Endothelial cell of umbilical vein (primary cell): ENCODE measurements around the gene MPDZ. TPM values are rescaled to one million over a fixed set of nuclear protein-coding genes. Genes with fewer than 3 reads are reported as not detected.

Source experiments
- BruUV-seq: library from RNA; stranded (reverse); fragments of 400-500 nt; replicated peaks from 2 replicates; lab custom pipeline; 2021; lab: Mats Ljungman, UMichigan
- CTCF ChIA-PET: fragments of 300-600, 350-600 bp; sonication (Branson Sonifier 250); formaldehyde crosslinking; loops from one replicate; lab custom pipeline; 2021; ENCODE audit warnings: antibody characterized with exemption, inconsistent platforms; lab: Charles Lee
- POLR2A ChIA-PET: fragments of 300-600, 350-600 bp; sonication (Branson Sonifier 250); formaldehyde crosslinking; loops from one replicate; lab custom pipeline; 2021; ENCODE audit warnings: antibody characterized with exemption, inconsistent platforms; lab: Charles Lee
- DNase-seq: peaks from one replicate; pipeline ENCODE4 v3.0.0-alpha.2; 2011; ENCODE audit warnings: low read depth, low spot score
- FAIRE-seq: peaks from 2 replicates; lab custom pipeline; 2011; peaks lifted over from hg19 to GRCh38; lab: Jason Lieb, UNC
- H2AFZ ChIP-seq: 2 replicates; pipeline ENCODE4 v1.6.0; 2012; ENCODE audit warnings: low read depth, low read length, control low read depth, inconsistent platforms
- H3K27ac ChIP-seq: 2 replicates; pipeline ENCODE4 v1.5.1; 2011; ENCODE audit warnings: low read depth, mild to moderate bottlenecking, control low read depth, low read length, moderate library complexity; ENCODE audit not compliant: insufficient read depth
- H3K27me3 ChIP-seq, 2 experiments: 2 replicates each; pipeline versions ENCODE4 v1.6.0 to v1.6.1; 2011; ENCODE audit warnings: low read length in 2 of 2, mixed read lengths in 1 of 2; ENCODE audit not compliant: control insufficient read depth in 2 of 2, insufficient read depth in 2 of 2
- H3K36me3 ChIP-seq, 2 experiments: 2 replicates in 1 of 2; 3 replicates in 1 of 2; pipeline ENCODE4 v1.5.1; 2011; ENCODE audit warnings: low read length in 2 of 2, mild to moderate bottlenecking in 1 of 2, moderate library complexity in 1 of 2; ENCODE audit not compliant: control insufficient read depth in 2 of 2, insufficient read depth in 2 of 2; ENCODE audit errors: extremely low read depth in 1 of 2
- H3K4me1 ChIP-seq: 3 replicates; pipeline ENCODE4 v1.5.1; 2011; ENCODE audit warnings: mild to moderate bottlenecking, low read length; ENCODE audit not compliant: control insufficient read depth, insufficient read depth; ENCODE audit errors: extremely low read depth
- H3K4me2 ChIP-seq: 2 replicates; pipeline ENCODE4 v1.6.1; 2011; ENCODE audit warnings: low read length, control low read depth, mixed read lengths; ENCODE audit not compliant: insufficient read depth
- H3K4me3 ChIP-seq, 3 experiments: fragments of 200-600 bp in 1 of 3; sonication (generic), shearing (Covaris generic) in 1 of 3; replicated peaks in 1 of 3; 2 replicates each; pipeline ENCODE4 v1.5.1; 2011 to 2016; ENCODE audit warnings: control low read depth in 3 of 3, low read length in 3 of 3, mild to moderate bottlenecking in 2 of 3, inconsistent platforms in 1 of 3, low read depth in 1 of 3, moderate library complexity in 1 of 3; ENCODE audit not compliant: insufficient read depth in 1 of 3
- H3K79me2 ChIP-seq: 2 replicates; pipeline ENCODE4 v1.6.0; 2012; ENCODE audit warnings: low read length, inconsistent platforms; ENCODE audit not compliant: control insufficient read depth, insufficient read depth
- H3K9ac ChIP-seq: replicated peaks from 2 replicates; pipeline ENCODE3; 2011; ENCODE audit warnings: low read length, control low read depth; ENCODE audit not compliant: insufficient read depth; ENCODE audit errors: extremely low read depth
- H3K9me1 ChIP-seq: replicated peaks from 3 replicates; pipeline ENCODE4 v1.6.0; 2011; ENCODE audit warnings: mild to moderate bottlenecking, low read length; ENCODE audit not compliant: control insufficient read depth, insufficient read depth; ENCODE audit errors: extremely low read depth
- H3K9me3 ChIP-seq: replicated peaks from 2 replicates; pipeline ENCODE4 v1.5.1; 2012; ENCODE audit warnings: low read length, inconsistent platforms; ENCODE audit not compliant: control insufficient read depth, insufficient read depth
- H4K20me1 ChIP-seq: replicated peaks from 2 replicates; pipeline ENCODE3; 2011; ENCODE audit warnings: mild to moderate bottlenecking, low read length; ENCODE audit not compliant: control insufficient read depth, insufficient read depth; ENCODE audit errors: extremely low read depth
- CTCF ChIP-seq, 2 donors: IDR thresholded peaks; 1 replicate in 1 of 2; 2 replicates in 1 of 2; pipeline ENCODE4 v1.5.1; 2011; ENCODE audit warnings: low read length in 2 of 2, mild to moderate bottlenecking in 2 of 2, moderate library complexity in 2 of 2, control low read depth in 1 of 2, inconsistent platforms in 1 of 2, low read depth in 1 of 2; ENCODE audit not compliant: insufficient read depth in 1 of 2; ENCODE audit errors: extremely low read depth in 1 of 2
- EZH2 ChIP-seq: IDR thresholded peaks from 2 replicates; pipeline ENCODE4 v1.6.1; 2012; ENCODE audit warnings: borderline replicate concordance, low read depth, mild to moderate bottlenecking, moderate library complexity, low read length, inconsistent platforms; ENCODE audit not compliant: severe bottlenecking
- FOS ChIP-seq: IDR thresholded peaks from 2 replicates; pipeline ENCODE4 v1.6.1; 2011; ENCODE audit warnings: mild to moderate bottlenecking, low read length, moderate library complexity, borderline replicate concordance; ENCODE audit not compliant: insufficient read depth
- GATA2 ChIP-seq: IDR thresholded peaks from 2 replicates; pipeline ENCODE4 v1.7.0; 2011; ENCODE audit warnings: low read depth, mild to moderate bottlenecking, moderate library complexity, mixed read lengths, low read length; ENCODE audit not compliant: insufficient read length, insufficient read depth
- JUN ChIP-seq: IDR thresholded peaks from 2 replicates; pipeline ENCODE4 v1.6.1; 2011; ENCODE audit warnings: borderline replicate concordance, low read depth; ENCODE audit not compliant: insufficient read length, insufficient read depth
- MAX ChIP-seq: IDR thresholded peaks from 2 replicates; pipeline ENCODE4 v1.6.1; 2011; ENCODE audit not compliant: insufficient read depth, insufficient read length
- MYC ChIP-seq: IDR thresholded peaks from one replicate; pipeline ENCODE4 v1.6.1; 2011; ENCODE audit warnings: mild to moderate bottlenecking, low read depth, low read length
- POLR2A ChIP-seq: IDR thresholded peaks from 2 replicates; pipeline ENCODE4 v1.6.1; 2012; ENCODE audit warnings: low read depth, mild to moderate bottlenecking, control low read depth, low read length
- POLR2AphosphoS5 ChIP-seq: IDR thresholded peaks from 2 replicates; pipeline ENCODE4 v1.6.1; 2012; ENCODE audit warnings: low read depth, mild to moderate bottlenecking, control low read depth, low read length, moderate library complexity; ENCODE audit not compliant: insufficient read depth
- dilution Hi-C: fragments of 300-500 bp; cut with MboI; formaldehyde crosslinking; loops from one replicate; pipeline ENCODE4 v1.15.0; 2019; ENCODE audit warnings: low sequenced_read_pairs; ENCODE audit not compliant: extremely low pct_ligation_motif_present
- intact Hi-C: fragments of 100-400 bp; cut with micrococcal nuclease; formaldehyde crosslinking; loops from one replicate; pipeline ENCODE4 v1.10.0; 2022
- polyA plus RNA-seq, 4 experiments: library from polyadenylated mRNA; depleted of rRNA in 3 of 4; stranded (reverse) in 3 of 4; unstranded in 1 of 4; fragments of >200 nt; gene quantifications; 2 replicates each; pipeline versions ENCODE4 v1.2.1 to v1.2.3, GENCODE V29; 2011 to 2012; ENCODE audit warnings: missing spikeins in 1 of 4
- total RNA-seq: library from RNA; stranded (reverse); gene quantifications from 2 replicates; pipeline ENCODE4 v1.2.3, GENCODE V29; 2021

The MPDZ gene
- total and polyA plus RNA-seq, 2 donors (not counting 3 experiments of a cell fraction or from before 2014, with no cell fraction given): 22.3 to 54.4 TPM

- dilution Hi-C loops: no loop called here
- no peak overlapping the region for H2AFZ ChIP-seq
- H3K27me3 ChIP-seq: no peaks in the 10 kb centered on the region
- H3K9me3 ChIP-seq: no peaks in the 10 kb centered on the region
- TF ChIP-seq GATA2 (no peak), MAX (no peak), CTCF (IDR thresholded peaks at IDR 0.05; ENCODE audit: extremely low read depth in 1 of 2, insufficient read depth in 1 of 2, low read depth in 1 of 2, low read length in 2 of 2) (no peak), FOS (no peak), POLR2AphosphoS5 (no peak), MYC (no peak), JUN (no peak), EZH2 (no peak), POLR2A (no peak)
- no peaks in the 10 kb centered on the region for H3K79me2 ChIP-seq
- no peaks in the 10 kb centered on the region for H3K9me1 ChIP-seq
- H3K4me3 ChIP-seq: no peak overlapping the region
- H3K27ac ChIP-seq: no peak overlapping the region
- BruUV-seq: no TSS peak
- intact Hi-C loops: no loop called here
- DNase-seq (no peak), FAIRE-seq (no peak)
- ChIA-PET POLR2A (no interaction called here), CTCF (no interaction called here)
- H3K9ac ChIP-seq: no peak overlapping the region
- no peaks in the 10 kb centered on the region for H4K20me1 ChIP-seq
- H3K4me2 ChIP-seq: no peak overlapping the region
- H3K36me3 ChIP-seq: peaks cover 0 to 7% of the 10 kb centered on the region in 2 experiments
- no peaks in the 10 kb centered on the region for H3K4me1 ChIP-seq
These were observed 105.9 kb downstream of the MPDZ start for GRCh38 chr9:13173553-13173952.
